OCI-LY1 (cell line): Measurements from ENCODE around the gene ABLIM2.

Experiments used
- H2AFZ ChIP-seq: fragments of 200-600 bp; sonication (generic), shearing (Covaris generic); 2 replicates; pipeline ENCODE4 v1.6.0; 2014; ENCODE audit warnings: antibody characterized with exemption, mild to moderate bottlenecking, low read length
- H3F3A ChIP-seq: fragments of 200-600 bp; sonication (generic), shearing (Covaris generic); 2 replicates; pipeline ENCODE4 v1.6.0; 2014; ENCODE audit warnings: mild to moderate bottlenecking, antibody characterized with exemption, low read length, moderate library complexity; ENCODE audit not compliant: insufficient read depth
- H3K27ac ChIP-seq: fragments of 200-600 bp; sonication (generic); 2 replicates; pipeline ENCODE4 v1.5.1; 2014; ENCODE audit warnings: low read length, mixed run types, mild to moderate bottlenecking, low read depth; ENCODE audit not compliant: poor library complexity, severe bottlenecking
- H3K27me3 ChIP-seq: fragments of 200-600 bp; sonication (generic); 2 replicates; pipeline ENCODE4 v1.6.0; 2014; ENCODE audit warnings: antibody characterized with exemption, mild to moderate bottlenecking, low read length, moderate library complexity; ENCODE audit not compliant: insufficient read depth
- H3K36me3 ChIP-seq: fragments of 200-600 bp; sonication (generic); 2 replicates; pipeline ENCODE4 v1.6.1; 2014; ENCODE audit warnings: mild to moderate bottlenecking, antibody characterized with exemption, low read length, moderate library complexity, mixed read lengths; ENCODE audit not compliant: insufficient read depth
- H3K4me1 ChIP-seq: fragments of 200-600 bp; sonication (generic); 2 replicates; pipeline ENCODE4 v1.5.1; 2014; ENCODE audit warnings: mild to moderate bottlenecking, low read length, moderate library complexity; ENCODE audit not compliant: insufficient read depth, severe bottlenecking
- H3K4me2 ChIP-seq: fragments of 200-600 bp; sonication (generic), shearing (Covaris generic); 2 replicates; pipeline ENCODE4 v1.6.1; 2014; ENCODE audit warnings: low read length
- H3K4me3 ChIP-seq: fragments of 200-600 bp; sonication (generic); 2 replicates; pipeline ENCODE4 v1.5.1; 2014; ENCODE audit warnings: low read length, low read depth, mild to moderate bottlenecking, mixed read lengths; ENCODE audit not compliant: poor library complexity, severe bottlenecking
- H3K79me2 ChIP-seq: fragments of 200-600 bp; shearing (Covaris generic); 2 replicates; pipeline ENCODE4 v1.6.1; 2016; ENCODE audit warnings: mixed run types, low read length, mixed read lengths; ENCODE audit not compliant: insufficient read depth
- H3K9ac ChIP-seq: fragments of 200-600 bp; sonication (generic), shearing (Covaris generic); 2 replicates; pipeline ENCODE4 v1.6.1; 2014; ENCODE audit warnings: mild to moderate bottlenecking, low read length, mixed read lengths
- H3K9me2 ChIP-seq: fragments of 200-600 bp; sonication (generic), shearing (Covaris generic); 2 replicates; pipeline ENCODE4 v1.6.1; 2014; ENCODE audit warnings: low read depth, mild to moderate bottlenecking, low read length, mixed read lengths
- H3K9me3 ChIP-seq: fragments of 200-600 bp; shearing (Covaris generic); 2 replicates; pipeline ENCODE4 v1.6.1; 2014; ENCODE audit warnings: low read length, mixed read lengths
- H4K20me1 ChIP-seq: fragments of 200-600 bp; sonication (generic), shearing (Covaris generic); 2 replicates; pipeline ENCODE4 v1.6.0; 2016; ENCODE audit warnings: mild to moderate bottlenecking, low read length; ENCODE audit not compliant: insufficient read depth
- EZH2 ChIP-seq: fragments of 200-600 bp; sonication (generic), shearing (Covaris generic); IDR thresholded peaks from 2 replicates; pipeline ENCODE4 v1.8.0; 2017; ENCODE audit warnings: borderline replicate concordance, mixed run types, mild to moderate bottlenecking, antibody characterized with exemption, low read length, moderate library complexity, mixed read lengths
- TF ChIP-seq, protein P1 (sequence below): fragments of 200-600 bp; sonication (generic), shearing (Covaris generic); IDR thresholded peaks from 2 replicates; pipeline ENCODE4 v1.5.1; 2017; ENCODE audit warnings: mild to moderate bottlenecking, antibody characterized with exemption, low read length, moderate library complexity, mixed read lengths

The ABLIM2 gene

DNA sequence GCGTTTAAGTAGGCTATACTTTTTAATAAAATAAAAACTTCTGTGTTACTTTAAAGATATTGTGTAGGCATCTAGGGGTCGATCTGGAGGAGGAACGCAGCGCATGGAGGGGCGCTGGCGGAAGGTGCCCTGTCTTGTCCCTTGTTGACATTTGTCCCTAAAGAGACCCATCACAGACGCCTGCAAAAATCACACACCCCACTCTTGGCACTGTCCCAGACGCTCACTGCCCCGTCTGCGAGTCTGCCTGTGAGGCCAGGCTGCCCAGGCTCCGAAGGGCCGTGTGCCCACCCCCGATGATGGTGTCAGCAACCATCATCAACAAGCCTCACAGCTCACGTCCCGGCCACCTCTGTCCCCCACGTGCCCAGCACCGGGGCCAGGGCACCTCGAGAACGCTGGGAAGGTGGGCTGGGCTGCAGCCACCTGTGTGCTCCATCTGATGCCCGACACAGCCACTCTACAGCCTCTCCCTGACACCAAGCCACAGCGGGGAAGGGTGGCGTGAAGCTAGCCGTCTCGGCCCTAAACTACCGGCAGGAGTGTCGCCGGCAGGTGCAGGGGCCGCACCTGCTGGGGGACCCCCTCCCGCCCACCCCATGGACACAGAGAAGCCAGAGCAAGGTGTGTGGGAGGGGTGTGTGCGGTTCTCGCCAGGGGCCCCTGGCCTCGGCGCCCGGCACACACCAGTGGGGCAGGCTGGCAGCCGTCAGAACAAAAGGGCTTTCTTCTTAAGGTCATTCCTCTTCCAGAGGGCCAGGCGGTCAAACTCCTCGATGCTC lies 192.1 kb downstream of the ABLIM2 start:
- no peak overlapping the region for H3K27ac ChIP-seq
- no peak overlapping the region for H3K4me3 ChIP-seq
- no peaks in the 10 kb centered on the region for H3K9me3 ChIP-seq
- no peaks in the 10 kb centered on the region for H3K79me2 ChIP-seq
- no peak overlapping the region for H3K9ac ChIP-seq
- no peaks in the 10 kb centered on the region for H3K27me3 ChIP-seq
- H3F3A ChIP-seq, result no peaks in the 10 kb centered on the region
- no peak overlapping the region for H3K4me2 ChIP-seq
- H3K9me2 ChIP-seq, result no peaks in the 10 kb centered on the region
- H3K36me3 ChIP-seq, result no peaks in the 10 kb centered on the region
- H4K20me1 ChIP-seq, result no peaks in the 10 kb centered on the region
- H2AFZ ChIP-seq, result no peak overlapping the region
- TF ChIP-seq, protein P1, sequence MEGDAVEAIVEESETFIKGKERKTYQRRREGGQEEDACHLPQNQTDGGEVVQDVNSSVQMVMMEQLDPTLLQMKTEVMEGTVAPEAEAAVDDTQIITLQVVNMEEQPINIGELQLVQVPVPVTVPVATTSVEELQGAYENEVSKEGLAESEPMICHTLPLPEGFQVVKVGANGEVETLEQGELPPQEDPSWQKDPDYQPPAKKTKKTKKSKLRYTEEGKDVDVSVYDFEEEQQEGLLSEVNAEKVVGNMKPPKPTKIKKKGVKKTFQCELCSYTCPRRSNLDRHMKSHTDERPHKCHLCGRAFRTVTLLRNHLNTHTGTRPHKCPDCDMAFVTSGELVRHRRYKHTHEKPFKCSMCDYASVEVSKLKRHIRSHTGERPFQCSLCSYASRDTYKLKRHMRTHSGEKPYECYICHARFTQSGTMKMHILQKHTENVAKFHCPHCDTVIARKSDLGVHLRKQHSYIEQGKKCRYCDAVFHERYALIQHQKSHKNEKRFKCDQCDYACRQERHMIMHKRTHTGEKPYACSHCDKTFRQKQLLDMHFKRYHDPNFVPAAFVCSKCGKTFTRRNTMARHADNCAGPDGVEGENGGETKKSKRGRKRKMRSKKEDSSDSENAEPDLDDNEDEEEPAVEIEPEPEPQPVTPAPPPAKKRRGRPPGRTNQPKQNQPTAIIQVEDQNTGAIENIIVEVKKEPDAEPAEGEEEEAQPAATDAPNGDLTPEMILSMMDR, result no peak
- TF ChIP-seq EZH2, result no peak
- H3K4me1 ChIP-seq, result peaks cover 3% of the 10 kb centered on the region

DNA sequence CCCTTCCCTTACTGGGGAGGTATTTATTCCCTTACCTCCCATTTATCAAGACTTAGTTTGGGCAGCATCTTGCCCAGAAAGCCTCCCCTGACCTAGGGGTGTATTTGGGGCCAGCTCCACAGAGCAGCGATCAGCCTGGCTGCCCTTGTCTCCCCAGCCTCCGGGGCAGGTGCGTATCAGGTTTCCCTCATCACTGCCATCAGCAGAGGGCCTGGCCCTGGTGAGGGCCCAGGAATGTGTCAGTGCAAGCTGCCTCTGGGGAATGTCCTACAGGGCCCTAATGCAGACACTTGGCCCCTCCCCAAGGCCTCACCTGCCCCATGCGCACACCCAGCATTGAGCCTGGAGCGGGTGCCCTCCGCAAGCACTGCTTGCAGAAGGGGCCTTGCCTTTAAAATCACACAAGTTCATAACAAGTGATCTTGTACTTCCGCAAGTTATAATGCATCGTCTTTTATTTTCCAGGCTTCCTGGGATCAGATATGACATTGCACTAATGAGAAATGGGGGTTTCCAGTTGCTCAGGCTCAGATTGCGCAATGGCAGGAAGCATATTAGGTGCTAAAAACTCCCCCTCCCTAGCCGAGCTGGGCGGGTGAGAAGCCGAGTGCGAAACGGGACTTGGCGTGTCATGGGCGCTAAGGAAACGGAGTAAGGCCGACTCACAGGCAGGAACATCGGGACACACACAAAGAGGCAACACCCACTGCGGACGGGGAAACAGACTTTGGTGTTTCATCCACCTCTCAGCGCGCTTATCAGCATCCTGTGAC lies 193.5 kb downstream of the ABLIM2 start:
- TF ChIP-seq EZH2, result no peak
- TF ChIP-seq, protein P1, result no peak
- Histone ChIP-seq H3K36me3 (no peaks in the 10 kb centered on the region), H3K27me3 (no peaks in the 10 kb centered on the region), H3K9me2 (no peaks in the 10 kb centered on the region), H2AFZ (no peak overlapping the region), H4K20me1 (no peaks in the 10 kb centered on the region), H3K9me3 (no peaks in the 10 kb centered on the region), H3K4me2 (no peak overlapping the region), H3F3A (no peaks in the 10 kb centered on the region), H3K79me2 (no peaks in the 10 kb centered on the region), H3K4me3 (no peak overlapping the region), H3K4me1 (peaks cover 3% of the 10 kb centered on the region), H3K9ac (no peak overlapping the region), H3K27ac (no peak overlapping the region)

DNA sequence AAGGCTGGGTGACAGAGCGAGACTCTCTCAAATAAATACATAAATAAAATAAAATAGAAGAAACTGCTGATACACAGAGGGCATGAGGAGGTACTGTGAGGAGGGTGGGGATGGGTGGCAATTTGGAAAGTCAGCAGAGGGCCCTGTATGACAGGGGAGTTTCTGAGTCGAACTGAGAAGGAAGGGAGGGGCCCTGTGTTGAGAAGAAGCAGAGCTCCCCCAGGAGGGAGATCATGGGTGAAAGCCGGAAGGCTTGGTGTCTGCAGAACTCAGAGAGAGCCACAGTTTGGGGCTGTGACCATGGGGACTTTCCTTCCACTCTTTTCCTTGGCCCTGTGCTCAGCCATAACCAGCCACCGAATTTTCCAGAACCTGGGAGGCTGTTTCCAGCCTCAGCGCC lies 194.2 kb downstream of the ABLIM2 start:
- no peaks in the 10 kb centered on the region for H3F3A ChIP-seq
- H3K27me3 ChIP-seq, result no peaks in the 10 kb centered on the region
- no peak overlapping the region for H3K27ac ChIP-seq
- H3K9me3 ChIP-seq, result no peaks in the 10 kb centered on the region
- H3K4me3 ChIP-seq, result no peak overlapping the region
- no peaks in the 10 kb centered on the region for H3K79me2 ChIP-seq
- H3K4me1 ChIP-seq, result peaks cover 3% of the 10 kb centered on the region
- TF ChIP-seq EZH2, result no peak
- TF ChIP-seq, protein P1, result no peak
- H3K4me2 ChIP-seq, result no peak overlapping the region
- H4K20me1 ChIP-seq, result no peaks in the 10 kb centered on the region
- H3K36me3 ChIP-seq, result no peaks in the 10 kb centered on the region
- H3K9me2 ChIP-seq, result no peaks in the 10 kb centered on the region
- no peak overlapping the region for H2AFZ ChIP-seq
- H3K9ac ChIP-seq, result no peak overlapping the region
